Calu3 (cell line): Measurements from ENCODE around the gene ERG28. TPM values are rescaled to one million over a fixed set of nuclear protein-coding genes. Genes with fewer than 3 reads are reported as not detected.

Experiments
- BruUV-seq: library from RNA; stranded (reverse); fragments of 400-500 nt; replicated peaks from 2 replicates; lab custom pipeline; 2021; lab: Mats Ljungman, UMichigan
- CTCF ChIA-PET: fragments of 300-600 bp; sonication (Branson Sonifier 250); formaldehyde crosslinking; loops from one replicate; lab custom pipeline; 2022; ENCODE audit warnings: antibody characterized with exemption; lab: Charles Lee
- DNase-seq: peaks from one replicate; pipeline ENCODE4 v3.0.0; 2022
- H3K27ac Mint-ChIP-seq: one replicate; pipeline ENCODE4 v1.8.0; 2022; ENCODE audit warnings: mixed read lengths; ENCODE audit not compliant: unreplicated experiment
- H3K27me3 Mint-ChIP-seq: one replicate; pipeline ENCODE4 v1.8.0; 2022; ENCODE audit warnings: mixed read lengths; ENCODE audit not compliant: unreplicated experiment
- H3K36me3 Mint-ChIP-seq: one replicate; pipeline ENCODE4 v1.8.0; 2022; ENCODE audit warnings: mild to moderate bottlenecking, moderate library complexity, mixed read lengths; ENCODE audit not compliant: insufficient read depth, unreplicated experiment
- H3K4me1 Mint-ChIP-seq: one replicate; pipeline ENCODE4 v1.8.0; 2022; ENCODE audit warnings: mild to moderate bottlenecking, low read depth, mixed read lengths; ENCODE audit not compliant: unreplicated experiment
- H3K4me3 Mint-ChIP-seq: one replicate; pipeline ENCODE4 v1.8.0; 2022; ENCODE audit warnings: mild to moderate bottlenecking, low read depth, moderate library complexity, mixed read lengths; ENCODE audit not compliant: unreplicated experiment
- H3K9me3 Mint-ChIP-seq: one replicate; pipeline ENCODE4 v1.8.0; 2022; ENCODE audit warnings: low read depth, mixed read lengths; ENCODE audit not compliant: unreplicated experiment
- CTCF ChIP-seq: fragments of 200-600 bp; IDR thresholded peaks from one replicate; pipeline ENCODE4 v1.8.0; 2022; ENCODE audit warnings: antibody characterized with exemption; ENCODE audit not compliant: unreplicated experiment
- intact Hi-C: fragments of 100-400 bp; cut with micrococcal nuclease; formaldehyde crosslinking; loops from one replicate; pipeline ENCODE4 v1.10.0; 2022; ENCODE audit not compliant: unreplicated experiment
- total RNA-seq: library from RNA; stranded (reverse); gene quantifications from 2 replicates; pipeline ENCODE4 v1.2.3, GENCODE V29; 2022

Gene ERG28
- total RNA-seq, 1 experiment from 2014 or later, result 30.5 TPM

- peaks cover 47% of the 10 kb centered on the region for H3K27me3 Mint-ChIP-seq
- CTCF ChIA-PET, result interaction anchor here (0.7 kb wide), 1 partner anchor 151 kb away, joined by 3 read pairs; no protein-coding TSS in a partner anchor
- intact Hi-C loops, result no loop called here
Measured at GRCh38 chr14:75615200-75615599, 45.5 kb downstream of the ERG28 start.

GRCh38 chr14:75614179-75614578 lies 46.5 kb downstream of the ERG28 start:
- no TSS peak for BruUV-seq
- DNase-seq, result no peak
- Mint-ChIP-seq H3K36me3 (no peaks in the 10 kb centered on the region), H3K9me3 (peaks cover 4% of the 10 kb centered on the region), H3K4me1 (no peaks in the 10 kb centered on the region), H3K27ac (no peak overlapping the region), H3K4me3 (no peak overlapping the region), H3K27me3 (peaks cover 57% of the 10 kb centered on the region)
- intact Hi-C loops, result no loop called here
- TF ChIP-seq CTCF, result no peak
- CTCF ChIA-PET, result no interaction called here

More at GRCh38 chr14:75615200-75615599, 45.5 kb downstream of the ERG28 start:
- no TSS peak for BruUV-seq
- TF ChIP-seq CTCF, result no peak
- DNase-seq, result no peak
- Mint-ChIP-seq H3K27ac (no peak overlapping the region), H3K9me3 (peaks cover 4% of the 10 kb centered on the region), H3K36me3 (no peaks in the 10 kb centered on the region), H3K4me1 (no peaks in the 10 kb centered on the region), H3K4me3 (no peak overlapping the region)

DNA sequence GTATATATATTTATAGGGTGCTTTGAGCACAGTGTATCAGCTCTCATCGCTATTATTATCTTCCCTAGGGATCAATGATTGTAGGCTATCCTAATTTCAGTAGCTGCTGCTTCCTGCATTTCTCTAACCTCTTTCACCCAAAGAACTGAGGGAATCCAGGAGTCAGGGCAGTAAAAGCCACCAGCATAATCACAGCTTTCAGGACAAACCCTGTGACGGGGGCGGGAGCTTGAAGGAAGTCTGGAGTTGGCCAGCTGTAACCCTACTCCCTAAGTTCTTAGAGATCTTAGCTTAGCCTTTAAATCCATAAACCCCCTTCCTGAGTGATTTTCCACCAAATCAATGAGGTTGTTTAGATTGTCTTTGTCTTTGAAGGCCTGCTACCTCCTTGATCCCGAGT lies 48.5 kb downstream of the ERG28 start:
- TF ChIP-seq CTCF, result no peak
- intact Hi-C loops, result no loop called here
- no peak for DNase-seq
- Mint-ChIP-seq H3K36me3 (no peaks in the 10 kb centered on the region), H3K27ac (no peak overlapping the region), H3K27me3 (peaks cover 59% of the 10 kb centered on the region), H3K4me3 (no peak overlapping the region), H3K9me3 (peaks cover 6% of the 10 kb centered on the region), H3K4me1 (no peaks in the 10 kb centered on the region)
- BruUV-seq, result no TSS peak
- CTCF ChIA-PET, result interaction anchor here (0.5 kb wide), 1 partner anchor 77 kb away, joined by 5 read pairs; no protein-coding TSS in a partner anchor

- Mint-ChIP-seq H3K4me1 (no peaks in the 10 kb centered on the region), H3K36me3 (no peaks in the 10 kb centered on the region), H3K9me3 (peaks cover 6% of the 10 kb centered on the region), H3K27ac (no peak overlapping the region), H3K27me3 (peaks cover 59% of the 10 kb centered on the region), H3K4me3 (no peak overlapping the region)
- CTCF ChIA-PET, result interaction anchor here (0.9 kb wide), 1 partner anchor 9 kb away, joined by 3 read pairs; no protein-coding TSS in a partner anchor
- BruUV-seq, result no TSS peak
- no peak for DNase-seq
- intact Hi-C loops, result no loop called here
- TF ChIP-seq CTCF, result no peak
Measured at GRCh38 chr14:75610834-75611233, 49.8 kb downstream of the ERG28 start.
